ENCODE measurements around the gene PACRG. TPM values are rescaled to one million over a fixed set of nuclear protein-coding genes. Genes with fewer than 3 reads are reported as not detected.
A peak's percentile ranks its signal among the peaks of the same experiment; 100 is the strongest.

PACRG gene
- total RNA-seq, 1 experiment from 2014 or later, result 0.26 TPM

GRCh38 chr6:162898011-162898410 lies 170.2 kb downstream of the PACRG start:
- Histone ChIP-seq H4K5ac (ENCODE audit: insufficient read length, low read depth, low read length) (no peak overlapping the region), H2BK15ac (ENCODE audit: low read depth, low read length) (no peak overlapping the region), H2BK120ac (ENCODE audit: low read depth, low read length, poor library complexity, severe bottlenecking) (no peak overlapping the region), H3K56ac (ENCODE audit: insufficient read length, low read depth, low read length) (no peak overlapping the region), H3K27me3 (ENCODE audit: insufficient read depth, low read length) (no peaks in the 10 kb centered on the region), H2BK20ac (ENCODE audit: low read depth, low read length, poor library complexity, severe bottlenecking) (no peak overlapping the region), H3K79me1 (ENCODE audit: insufficient read depth, low read depth, low read length, poor library complexity, severe bottlenecking) (no peaks in the 10 kb centered on the region), H3K79me2 (ENCODE audit: insufficient read depth, low read length) (no peaks in the 10 kb centered on the region), H3T11ph (ENCODE audit: low read length) (no peak overlapping the region), H2BK5ac (ENCODE audit: insufficient read length, low read length) (no peak overlapping the region), H3K4ac (ENCODE audit: low read depth, low read length) (no peak overlapping the region), H4K20me1 (ENCODE audit: control insufficient read depth, insufficient read depth, insufficient read length) (no peaks in the 10 kb centered on the region), H3K18ac (ENCODE audit: insufficient read length, low read depth, low read length) (no peak overlapping the region), H3K23ac (ENCODE audit: insufficient read length, low read depth, low read length) (no peak overlapping the region), H3K14ac (ENCODE audit: insufficient read depth, low read length) (no peak overlapping the region), H3K9ac (ENCODE audit: extremely low read depth, insufficient read length, low read length) (no peak overlapping the region), H3K4me1 (ENCODE audit: insufficient read depth, low read length) (no peaks in the 10 kb centered on the region), H2BK12ac (ENCODE audit: insufficient read length, low read depth, low read length) (no peak overlapping the region), H3K23me2 (ENCODE audit: insufficient read length, low read depth, low read length, poor library complexity, severe bottlenecking) (no peaks in the 10 kb centered on the region), H3K27ac (ENCODE audit: insufficient read length, low read depth, low read length) (no peak overlapping the region), H4K91ac (ENCODE audit: insufficient read length, low read depth, low read length) (no peak overlapping the region), H3K9me3 (ENCODE audit: control insufficient read depth, low read depth, low read length) (no peaks in the 10 kb centered on the region), H3K4me2 (ENCODE audit: insufficient read depth, insufficient read length, low read length) (no peak overlapping the region), H2AFZ (ENCODE audit: low read length) (no peak overlapping the region), H2AK5ac (ENCODE audit: insufficient read length, low read length) (no peak overlapping the region), H4K8ac (replicated peaks; ENCODE audit: insufficient read length, low read depth, low read length) (no peak overlapping the region)
- Mint-ChIP-seq H3K36me3 (ENCODE audit: insufficient read depth in 1 of 3, low read depth in 3 of 3) (no peaks in the 10 kb centered on the region; a peak in 1 of 7 replicates), H3K4me1 (peaks cover 0 to 12% of the 10 kb centered on the region in 2 experiments; a peak in 2 of 4 replicates), H3K9me3 (no peaks in the 10 kb centered on the region; a peak in 1 of 5 replicates), H3K4me3 (no peak overlapping the region), H3K27ac (0 out of 7 replicates have a peak overlapping the region, but pooled peaks of 1 of the 3 experiments have one; percentile 58), H3K27me3 (ENCODE audit: low read depth) (no peaks in the 10 kb centered on the region; the same call in 1 of the 2 replicates)
- no peak for TF ChIP-seq CTCF (conservative IDR thresholded peaks at IDR 0.05)
- DNase-seq, result no peak
- no CpG with 5 or more reads among the region's 8 CpGs for WGBS (ENCODE audit: extremely low coverage, insufficient read length, low lambda C conversion rate)
